Mucosa of stomach (tissue), 1 donor: ENCODE data around the gene POLR3G.

Source experiments
- H3K27me3 ChIP-seq: one replicate; pipeline ENCODE4 v1.7.0; 2013; ENCODE audit warnings: mild to moderate bottlenecking, low read length; ENCODE audit not compliant: control insufficient read depth, insufficient read depth
- H3K36me3 ChIP-seq: one replicate; pipeline ENCODE4 v1.7.0; 2013; ENCODE audit warnings: low read length; ENCODE audit not compliant: control insufficient read depth, insufficient read depth
- H3K4me1 ChIP-seq: one replicate; pipeline ENCODE4 v1.7.0; 2013; ENCODE audit warnings: mild to moderate bottlenecking, low read length; ENCODE audit not compliant: control insufficient read depth, insufficient read depth
- H3K4me3 ChIP-seq: one replicate; pipeline ENCODE4 v1.7.0; 2013; ENCODE audit warnings: low read length
- H3K9ac ChIP-seq: one replicate; pipeline ENCODE4 v1.7.0; 2013; ENCODE audit warnings: mild to moderate bottlenecking, low read length, moderate library complexity
- H3K9me3 ChIP-seq: one replicate; pipeline ENCODE4 v1.7.0; 2013; ENCODE audit warnings: mild to moderate bottlenecking, low read length, moderate library complexity; ENCODE audit not compliant: control insufficient read depth
- donor health status: Pancreatic carcinoma.

Gene POLR3G

DNA sequence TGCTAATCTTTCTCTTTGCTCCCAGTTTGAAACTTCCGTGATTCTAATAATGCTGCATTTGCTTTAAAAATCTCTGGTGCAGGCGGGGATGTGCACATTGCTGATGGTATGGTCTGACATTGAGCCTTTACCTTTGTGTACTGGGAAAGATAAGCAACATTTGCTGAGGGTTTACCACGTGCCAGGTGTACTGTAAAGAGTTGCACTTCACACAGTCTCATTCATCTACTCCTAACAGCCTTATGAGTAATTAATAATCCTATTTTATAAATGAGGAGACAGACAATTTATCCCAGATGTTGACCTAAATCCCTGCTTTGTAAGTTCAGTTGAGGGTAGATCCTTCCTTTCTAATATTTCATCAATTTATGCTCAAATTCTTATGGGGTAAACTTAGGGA lies 83.2 kb downstream of the POLR3G start:
- Histone ChIP-seq H3K27me3 (peaks cover 76% of the 10 kb centered on the region), H3K36me3 (no peaks in the 10 kb centered on the region), H3K9ac (no peak overlapping the region), H3K4me3 (no peak overlapping the region), H3K4me1 (peaks cover 11% of the 10 kb centered on the region), H3K9me3 (no peaks in the 10 kb centered on the region)

DNA sequence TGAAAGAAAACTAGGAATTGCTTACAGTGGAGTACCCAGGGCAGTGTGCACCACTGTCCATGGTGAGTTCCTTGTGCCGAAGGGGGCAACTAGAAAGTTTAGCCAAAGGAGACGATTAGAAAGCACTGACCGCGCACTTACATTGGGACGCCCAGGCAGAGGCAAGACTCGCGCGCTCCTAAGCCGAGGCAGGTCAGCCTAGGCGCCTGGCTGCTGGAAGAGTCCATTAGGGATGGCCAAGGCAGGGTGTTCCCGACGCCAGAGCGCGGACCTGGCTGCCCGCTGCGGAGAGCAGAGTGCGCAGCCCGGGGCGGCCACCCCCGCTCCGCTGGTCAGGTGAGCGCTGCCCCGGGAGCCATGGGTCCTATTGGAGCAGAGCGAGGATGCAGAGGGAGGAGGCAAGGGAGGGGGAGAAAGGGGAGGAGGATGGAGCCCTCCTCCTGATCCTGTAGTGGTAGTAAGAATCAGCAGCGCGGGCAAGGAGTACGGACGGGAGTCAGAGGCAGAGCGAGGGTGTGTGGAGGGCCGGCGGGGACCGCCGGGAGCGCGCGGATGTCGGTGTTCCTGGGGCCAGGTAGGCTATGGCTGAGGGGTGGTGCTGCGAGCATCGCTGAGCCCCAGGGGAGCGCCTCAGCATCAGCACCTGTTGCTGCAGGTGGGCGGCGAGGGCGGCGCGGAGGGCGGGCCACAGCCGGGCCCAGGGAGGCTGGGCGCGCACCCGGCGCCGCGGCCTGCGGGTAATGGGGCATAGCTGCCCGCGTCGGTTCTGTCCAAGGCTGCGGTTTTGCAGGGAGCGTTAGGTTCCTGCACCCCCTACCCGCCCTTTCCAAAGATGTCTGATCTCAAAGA lies 83.9 kb downstream of the POLR3G start, which contains the start of gene ADGRV1:
ADGRV1 (plus strand) TSS at position 454 of the 849 bp plus-strand sequence; CDS start at position 553, 99 bp downstream.
- H3K4me3 ChIP-seq, result no peak within 1 kb of the TSS
- H3K9me3 ChIP-seq, result no peaks in the 10 kb centered on the region
- H3K9ac ChIP-seq, result no peak within 1 kb of the TSS
- H3K4me1 ChIP-seq, result peaks cover 11% of the 10 kb centered on the region
- H3K27me3 ChIP-seq, result peaks cover 74% of the 10 kb centered on the region
- H3K36me3 ChIP-seq, result no peaks in the 10 kb centered on the region

GRCh38 chr5:90560771-90561170 lies 86.1 kb downstream of the POLR3G start:
- no peaks in the 10 kb centered on the region for H3K36me3 ChIP-seq
- no peak overlapping the region for H3K9ac ChIP-seq
- peaks cover 55% of the 10 kb centered on the region for H3K27me3 ChIP-seq
- H3K4me1 ChIP-seq, result peaks cover 11% of the 10 kb centered on the region
- H3K4me3 ChIP-seq, result no peak overlapping the region
- H3K9me3 ChIP-seq, result no peaks in the 10 kb centered on the region

- Histone ChIP-seq H3K4me1 (peaks cover 11% of the 10 kb centered on the region), H3K27me3 (peaks cover 46% of the 10 kb centered on the region), H3K4me3 (no peak overlapping the region), H3K9me3 (no peaks in the 10 kb centered on the region), H3K36me3 (no peaks in the 10 kb centered on the region), H3K9ac (no peak overlapping the region)
Observed at GRCh38 chr5:90561766-90562165, 87.1 kb downstream of the POLR3G start.

DNA sequence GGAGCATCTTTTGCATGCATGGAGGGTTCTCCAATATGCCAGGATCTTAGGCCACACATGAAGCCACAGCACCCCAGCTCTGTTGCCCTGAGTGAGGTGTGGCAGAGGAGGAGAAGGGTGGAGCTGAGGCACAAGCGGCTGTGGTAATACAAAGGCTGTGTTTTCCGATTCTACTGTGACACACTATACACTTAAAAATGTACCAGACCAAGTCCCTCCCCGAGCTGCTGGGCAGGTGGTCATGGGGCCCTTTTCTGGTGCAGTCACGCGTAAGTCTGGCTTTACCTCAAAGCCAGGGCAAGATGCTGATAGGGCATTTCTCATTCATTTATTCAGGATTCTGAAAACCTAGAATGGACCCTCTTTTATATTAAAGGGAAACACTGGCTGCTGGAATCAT lies 87.7 kb downstream of the POLR3G start:
- peaks cover 11% of the 10 kb centered on the region for H3K4me1 ChIP-seq
- H3K27me3 ChIP-seq, result peaks cover 40% of the 10 kb centered on the region
- no peak overlapping the region for H3K9ac ChIP-seq
- H3K9me3 ChIP-seq, result no peaks in the 10 kb centered on the region
- H3K36me3 ChIP-seq, result no peaks in the 10 kb centered on the region
- H3K4me3 ChIP-seq, result no peak overlapping the region

- H3K27me3 ChIP-seq, result peaks cover 33% of the 10 kb centered on the region
- no peaks in the 10 kb centered on the region for H3K36me3 ChIP-seq
- H3K4me3 ChIP-seq, result no peak overlapping the region
- no peak overlapping the region for H3K9ac ChIP-seq
- no peaks in the 10 kb centered on the region for H3K9me3 ChIP-seq
- H3K4me1 ChIP-seq, result peaks cover 11% of the 10 kb centered on the region
Observed at GRCh38 chr5:90563108-90563507, 88.4 kb downstream of the POLR3G start.
